Adrenal gland (tissue), 12 donors: Measurements from ENCODE around the gene PROM1. TPM values are rescaled to one million over a fixed set of nuclear protein-coding genes. Genes with fewer than 3 reads are reported as not detected.

Experiments used
- DNase-seq, 7 donors: peaks; one replicate each; pipeline ENCODE4 v3.0.0-alpha.2; 2019 to 2020
- H3K27ac ChIP-seq, 5 donors: fragments of 200-600 bp; sonication (generic) in 4 of 5; 1 replicate in 3 of 5; 2 replicates in 2 of 5; pipeline versions ENCODE4 v1.5.1 to v1.8.0; 2016 to 2020; ENCODE audit warnings: mild to moderate bottlenecking in 1 of 5
- H3K27me3 ChIP-seq: fragments of 200-600 bp; 2 replicates; pipeline ENCODE4 v1.8.0; 2021
- H3K36me3 ChIP-seq, 2 donors: fragments of 200-600 bp; replicated peaks in 1 of 2; 1 replicate in 1 of 2; 2 replicates in 1 of 2; pipeline versions ENCODE4 v1.5.1 to v1.8.0; 2018 to 2022
- H3K4me1 ChIP-seq, 2 donors: fragments of 200-600 bp; replicated peaks in 1 of 2; 1 replicate in 1 of 2; 2 replicates in 1 of 2; pipeline versions ENCODE4 v1.5.1 to v1.8.0; 2018 to 2021
- H3K4me3 ChIP-seq, 4 donors: fragments of 200-600 bp; sonication (generic) in 3 of 4; one replicate each; pipeline ENCODE4 v1.5.1; 2016 to 2018
- H3K9me3 ChIP-seq, 3 donors: fragments of 200-600 bp; sonication (generic) in 1 of 3; replicated peaks in 1 of 3; 1 replicate in 2 of 3; 2 replicates in 1 of 3; pipeline versions ENCODE4 v1.5.1 to v1.8.0; 2016 to 2021
- CTCF ChIP-seq, 6 experiments: fragments of 450-650 bp in 4 of 6; fragments of 200-600 bp in 2 of 6; sonication (generic) in 1 of 6; IDR thresholded peaks; 1 replicate in 5 of 6; 2 replicates in 1 of 6; pipeline versions ENCODE4 v1.5.1 to v1.8.0; 2016 to 2021; ENCODE audit warnings: antibody characterized with exemption in 6 of 6, mild to moderate bottlenecking in 2 of 6, moderate library complexity in 1 of 6
- POLR2A ChIP-seq, 2 donors: fragments of 450-650 bp; IDR thresholded peaks; one replicate each; pipeline ENCODE4 v1.6.1; 2017; ENCODE audit warnings: antibody characterized with exemption in 2 of 2, mild to moderate bottlenecking in 2 of 2, moderate library complexity in 1 of 2
- WGBS, 4 donors: extraction: QIAGEN DNeasy Blood & Tissue Kit in 2 of 4; methylation state at CpG; one replicate each; pipeline versions ENCODE4 v1.1.5 to v1.1.7; 2013 to 2017; 5-methylcytosine and 5-hydroxymethylcytosine counted together
- intact Hi-C, 2 donors: fragments of 100-400 bp; cut with DNase I; formaldehyde crosslinking; loops; one replicate each; pipeline versions ENCODE4 v1.14.1 to v1.15.0; 2022 to 2023
- polyA plus RNA-seq, 3 donors: library from polyadenylated mRNA; stranded (reverse); fragments of 200-250 nt in 2 of 3; fragments of 350-450 nt in 1 of 3; fragmentation: Illumina TruSeq in 1 of 3; extraction: RNeasy Lipid Tissue Mini Kit (QIAGEN cat#74804) in 1 of 3; gene quantifications; one replicate each; pipeline ENCODE4 v1.2.3, GENCODE V29; 2013 to 2014
- total RNA-seq, 9 donors: library from RNA; depleted of rRNA in 4 of 9; stranded (reverse); fragments of >200 nt in 4 of 9; fragments of 120-200 nt in 1 of 9; fragmentation: NEBNext Ultra II Directional in 1 of 9; extraction: Animal tissue kit (Norgen Biotek cat#: 25700) in 1 of 9; gene quantifications; one replicate each; pipeline versions ENCODE4 v1.1.0 to v1.2.4, GENCODE V29; 2013 to 2023
- donor health status: healthy with polysubstance abuse.
- donor health status: Bipolar disorder and iron deficiency.
- donor health status: DM: yes; HTN: yes; CAD: no.
- donor health status: DM: no; HTN: no; CAD: no.
- donor health status: DM: no; HTN: no; CAD: no.
- donor health status: DM: yes; HTN: yes; CAD: no.

Gene PROM1
- total and polyA plus RNA-seq, 12 donors, result 0.14 to 1.6 (median 0.39) TPM; not detected in 4

- WGBS, 4 donors, result 77 to 95% (median 91%) methylated on average over 4 of the region's 4 CpGs
- Histone ChIP-seq H3K36me3 (no peaks in the 10 kb centered on the region), H3K4me3 (no peak overlapping the region), H3K27ac (no peak overlapping the region), H3K4me1 (peaks cover 6 to 12% of the 10 kb centered on the region in 2 donors), H3K9me3 (no peaks in the 10 kb centered on the region), H3K27me3 (peaks cover 26% of the 10 kb centered on the region)
- TF ChIP-seq CTCF (IDR thresholded peaks at IDR 0.05), result no peak
- TF ChIP-seq POLR2A (IDR thresholded peaks at IDR 0.05), result no peak
- intact Hi-C loops, result no loop called here
- DNase-seq, result no peak
Measured at GRCh38 chr4:16078195-16078760, 5.5 kb downstream of the PROM1 start.

GRCh38 chr4:16077786-16078185 lies 6.0 kb downstream of the PROM1 start:
- no peaks in the 10 kb centered on the region for H3K9me3 ChIP-seq
- TF ChIP-seq POLR2A (IDR thresholded peaks at IDR 0.05) (no peak), CTCF (IDR thresholded peaks at IDR 0.05) (no peak)
- no peaks in the 10 kb centered on the region for H3K36me3 ChIP-seq
- no peak for DNase-seq
- no peak overlapping the region for H3K4me3 ChIP-seq
- WGBS, 4 donors, result 66 to 81% (median 69%) methylated on average over 4 of the region's 4 CpGs
- intact Hi-C loops, result no loop called here
- peaks cover 21% of the 10 kb centered on the region for H3K27me3 ChIP-seq
- peaks cover under 1 to 7% of the 10 kb centered on the region in 2 donors for H3K4me1 ChIP-seq
- H3K27ac ChIP-seq, result no peak overlapping the region

GRCh38 chr4:16075975-16076757 lies 7.7 kb downstream of the PROM1 start:
- no peak for DNase-seq
- H3K27me3 ChIP-seq, result peaks cover 8% of the 10 kb centered on the region
- no peak overlapping the region for H3K27ac ChIP-seq
- TF ChIP-seq CTCF (IDR thresholded peaks at IDR 0.05) (no peak), POLR2A (IDR thresholded peaks at IDR 0.05) (no peak)
- WGBS, 4 donors, result 64 to 92% (median 74%) methylated on average over 5 to 8 of the region's 8 CpGs
- no peaks in the 10 kb centered on the region for H3K36me3 ChIP-seq
- H3K4me1 ChIP-seq, result no peaks in the 10 kb centered on the region
- H3K4me3 ChIP-seq, result no peak overlapping the region
- no peaks in the 10 kb centered on the region for H3K9me3 ChIP-seq
- intact Hi-C loops, result no loop called here

GRCh38 chr4:16075061-16075460 lies 8.8 kb downstream of the PROM1 start:
- WGBS, 4 donors, result 59 to 74% (median 62%) methylated on average over 3 of the region's 3 CpGs
- TF ChIP-seq POLR2A (IDR thresholded peaks at IDR 0.05), result no peak
- no peak for TF ChIP-seq CTCF (IDR thresholded peaks at IDR 0.05)
- intact Hi-C loops, result no loop called here
- H3K36me3 ChIP-seq, result no peaks in the 10 kb centered on the region
- no peaks in the 10 kb centered on the region for H3K9me3 ChIP-seq
- H3K4me1 ChIP-seq, result no peaks in the 10 kb centered on the region
- H3K27ac ChIP-seq, result no peak overlapping the region
- no peaks in the 10 kb centered on the region for H3K27me3 ChIP-seq
- H3K4me3 ChIP-seq, result no peak overlapping the region
- DNase-seq, result no peak
